HL-60 (cell line): ENCODE results near the gene TMLHE.
"Not testable (repeated sequence)": the region's sequence is repeated elsewhere in the genome, so short reads cannot be mapped to it uniquely, and the experiment has no call there.

Experiments
- POLR2AphosphoS5 ChIP-seq: IDR thresholded peaks from 2 replicates; pipeline ENCODE4 v1.6.1; 2012; ENCODE audit warnings: low read depth
- TF ChIP-seq, protein P1 (sequence below): IDR thresholded peaks from one replicate; pipeline ENCODE4 v1.5.1; 2011; ENCODE audit warnings: low read length, control low read depth, inconsistent platforms; ENCODE audit not compliant: insufficient read depth
- TF ChIP-seq, protein P2 (sequence below): IDR thresholded peaks from 2 replicates; pipeline ENCODE4 v1.6.1; 2012; ENCODE audit warnings: low read depth; ENCODE audit not compliant: insufficient replicate concordance

- TF ChIP-seq, protein P1, sequence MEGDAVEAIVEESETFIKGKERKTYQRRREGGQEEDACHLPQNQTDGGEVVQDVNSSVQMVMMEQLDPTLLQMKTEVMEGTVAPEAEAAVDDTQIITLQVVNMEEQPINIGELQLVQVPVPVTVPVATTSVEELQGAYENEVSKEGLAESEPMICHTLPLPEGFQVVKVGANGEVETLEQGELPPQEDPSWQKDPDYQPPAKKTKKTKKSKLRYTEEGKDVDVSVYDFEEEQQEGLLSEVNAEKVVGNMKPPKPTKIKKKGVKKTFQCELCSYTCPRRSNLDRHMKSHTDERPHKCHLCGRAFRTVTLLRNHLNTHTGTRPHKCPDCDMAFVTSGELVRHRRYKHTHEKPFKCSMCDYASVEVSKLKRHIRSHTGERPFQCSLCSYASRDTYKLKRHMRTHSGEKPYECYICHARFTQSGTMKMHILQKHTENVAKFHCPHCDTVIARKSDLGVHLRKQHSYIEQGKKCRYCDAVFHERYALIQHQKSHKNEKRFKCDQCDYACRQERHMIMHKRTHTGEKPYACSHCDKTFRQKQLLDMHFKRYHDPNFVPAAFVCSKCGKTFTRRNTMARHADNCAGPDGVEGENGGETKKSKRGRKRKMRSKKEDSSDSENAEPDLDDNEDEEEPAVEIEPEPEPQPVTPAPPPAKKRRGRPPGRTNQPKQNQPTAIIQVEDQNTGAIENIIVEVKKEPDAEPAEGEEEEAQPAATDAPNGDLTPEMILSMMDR = not testable (repeated sequence)
- TF ChIP-seq POLR2AphosphoS5 = not testable (repeated sequence)
- TF ChIP-seq, protein P2, sequence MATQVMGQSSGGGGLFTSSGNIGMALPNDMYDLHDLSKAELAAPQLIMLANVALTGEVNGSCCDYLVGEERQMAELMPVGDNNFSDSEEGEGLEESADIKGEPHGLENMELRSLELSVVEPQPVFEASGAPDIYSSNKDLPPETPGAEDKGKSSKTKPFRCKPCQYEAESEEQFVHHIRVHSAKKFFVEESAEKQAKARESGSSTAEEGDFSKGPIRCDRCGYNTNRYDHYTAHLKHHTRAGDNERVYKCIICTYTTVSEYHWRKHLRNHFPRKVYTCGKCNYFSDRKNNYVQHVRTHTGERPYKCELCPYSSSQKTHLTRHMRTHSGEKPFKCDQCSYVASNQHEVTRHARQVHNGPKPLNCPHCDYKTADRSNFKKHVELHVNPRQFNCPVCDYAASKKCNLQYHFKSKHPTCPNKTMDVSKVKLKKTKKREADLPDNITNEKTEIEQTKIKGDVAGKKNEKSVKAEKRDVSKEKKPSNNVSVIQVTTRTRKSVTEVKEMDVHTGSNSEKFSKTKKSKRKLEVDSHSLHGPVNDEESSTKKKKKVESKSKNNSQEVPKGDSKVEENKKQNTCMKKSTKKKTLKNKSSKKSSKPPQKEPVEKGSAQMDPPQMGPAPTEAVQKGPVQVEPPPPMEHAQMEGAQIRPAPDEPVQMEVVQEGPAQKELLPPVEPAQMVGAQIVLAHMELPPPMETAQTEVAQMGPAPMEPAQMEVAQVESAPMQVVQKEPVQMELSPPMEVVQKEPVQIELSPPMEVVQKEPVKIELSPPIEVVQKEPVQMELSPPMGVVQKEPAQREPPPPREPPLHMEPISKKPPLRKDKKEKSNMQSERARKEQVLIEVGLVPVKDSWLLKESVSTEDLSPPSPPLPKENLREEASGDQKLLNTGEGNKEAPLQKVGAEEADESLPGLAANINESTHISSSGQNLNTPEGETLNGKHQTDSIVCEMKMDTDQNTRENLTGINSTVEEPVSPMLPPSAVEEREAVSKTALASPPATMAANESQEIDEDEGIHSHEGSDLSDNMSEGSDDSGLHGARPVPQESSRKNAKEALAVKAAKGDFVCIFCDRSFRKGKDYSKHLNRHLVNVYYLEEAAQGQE = not testable (repeated sequence)
These were observed 154.8 kb downstream of the TMLHE start for GRCh38 chrX:155457761-155458447.
